Activated B cell treated with CpG ODN at 0.5 μM for 24 hours (primary cell): ENCODE data around the gene ZSCAN5A. TPM values are rescaled to one million over a fixed set of nuclear protein-coding genes. Genes with fewer than 3 reads are reported as not detected.
"Not testable (repeated sequence)": the region's sequence is repeated elsewhere in the genome, so short reads cannot be mapped to it uniquely, and the experiment has no call there.

Experiments
- ATAC-seq: fragments of 200-7000 bp; cut with Tn5 transposase; one replicate; pipeline ENCODE4 v1.10.0; 2021; ENCODE audit warnings: low read depth, mild to moderate bottlenecking, moderate library complexity
- CTCF ChIA-PET: fragments of 350-600 bp; sonication (Branson Sonifier 250); formaldehyde crosslinking; loops from one replicate; lab custom pipeline; 2021; ENCODE audit warnings: antibody characterized with exemption; lab: Charles Lee
- POLR2A ChIA-PET: fragments of 350-600 bp; sonication (Branson Sonifier 250); formaldehyde crosslinking; loops from one replicate; lab custom pipeline; 2021; ENCODE audit warnings: antibody characterized with exemption; lab: Charles Lee
- DNase-seq: peaks from one replicate; pipeline ENCODE4 v3.0.0; 2022
- H3K27ac Mint-ChIP-seq: one replicate; pipeline ENCODE4 v1.8.0; 2020; ENCODE audit warnings: mixed read lengths
- H3K27me3 Mint-ChIP-seq: one replicate; pipeline ENCODE4 v1.8.0; 2021; ENCODE audit warnings: mixed read lengths
- H3K36me3 Mint-ChIP-seq: one replicate; pipeline ENCODE4 v1.8.0; 2021; ENCODE audit warnings: low read depth, mixed read lengths
- H3K4me1 Mint-ChIP-seq: one replicate; pipeline ENCODE4 v1.8.0; 2021; ENCODE audit warnings: mixed read lengths
- H3K4me3 Mint-ChIP-seq: one replicate; pipeline ENCODE4 v1.8.0; 2020; ENCODE audit warnings: mild to moderate bottlenecking, mixed read lengths
- H3K9me3 Mint-ChIP-seq: one replicate; pipeline ENCODE4 v1.8.0; 2020; ENCODE audit warnings: mixed read lengths
- CTCF ChIP-seq: fragments of 200-600 bp; IDR thresholded peaks from one replicate; pipeline ENCODE4 v1.8.0; 2022; ENCODE audit warnings: antibody characterized with exemption, mild to moderate bottlenecking
- intact Hi-C: fragments of 100-400 bp; cut with micrococcal nuclease; formaldehyde crosslinking; loops from one replicate; pipeline ENCODE4 v1.15.1; 2024
- total RNA-seq: library from RNA; stranded (reverse); gene quantifications from 2 replicates; pipeline ENCODE4 v1.2.3, GENCODE V29; 2022

ZSCAN5A gene
- total RNA-seq, 1 donor from 2014 or later, result 17.8 TPM

- ATAC-seq, result no peak
- no peak for DNase-seq
- Mint-ChIP-seq H3K27ac (no peak overlapping the region), H3K36me3 (peaks cover 6% of the 10 kb centered on the region), H3K4me3 (no peak overlapping the region), H3K9me3 (no peaks in the 10 kb centered on the region), H3K4me1 (peaks cover 7% of the 10 kb centered on the region), H3K27me3 (peaks cover 22% of the 10 kb centered on the region)
- ChIA-PET CTCF (no interaction called here), POLR2A (no interaction called here)
- TF ChIP-seq CTCF, result no peak
- intact Hi-C loops, result no loop called here
Observed at GRCh38 chr19:56217039-56217949, 97.3 kb downstream of the ZSCAN5A start.

- no peak for TF ChIP-seq CTCF
- H3K36me3 Mint-ChIP-seq, result no peaks in the 10 kb centered on the region
- ChIA-PET CTCF (no interaction called here), POLR2A (no interaction called here)
- no peak overlapping the region for H3K4me3 Mint-ChIP-seq
- H3K9me3 Mint-ChIP-seq, result no peaks in the 10 kb centered on the region
- H3K27me3 Mint-ChIP-seq, result peaks cover 17% of the 10 kb centered on the region
- no peak overlapping the region for H3K27ac Mint-ChIP-seq
- no peak for ATAC-seq
- DNase-seq, result no peak
- no peaks in the 10 kb centered on the region for H3K4me1 Mint-ChIP-seq
- intact Hi-C loops, result no loop called here
Observed at GRCh38 chr19:56211718-56212117, 102.9 kb downstream of the ZSCAN5A start.

GRCh38 chr19:56210036-56210435 lies 104.6 kb downstream of the ZSCAN5A start:
- DNase-seq, H3K27ac Mint-ChIP-seq, intact Hi-C loops, H3K9me3 Mint-ChIP-seq, H3K4me3 Mint-ChIP-seq, H3K4me1 Mint-ChIP-seq, CTCF ChIA-PET, H3K27me3 Mint-ChIP-seq, H3K36me3 Mint-ChIP-seq, POLR2A ChIA-PET, ATAC-seq: not testable (repeated sequence)

GRCh38 chr19:56209091-56209490 lies 105.5 kb downstream of the ZSCAN5A start:
- Mint-ChIP-seq H3K27ac (no peak overlapping the region), H3K27me3 (peaks cover 3% of the 10 kb centered on the region), H3K9me3 (no peaks in the 10 kb centered on the region), H3K4me3 (no peak overlapping the region), H3K4me1 (no peaks in the 10 kb centered on the region), H3K36me3 (no peaks in the 10 kb centered on the region)
- intact Hi-C loops, result no loop called here
- DNase-seq (no peak), ATAC-seq (no peak)
- ChIA-PET POLR2A (no interaction called here), CTCF (no interaction called here)
- TF ChIP-seq CTCF, result no peak

DNA sequence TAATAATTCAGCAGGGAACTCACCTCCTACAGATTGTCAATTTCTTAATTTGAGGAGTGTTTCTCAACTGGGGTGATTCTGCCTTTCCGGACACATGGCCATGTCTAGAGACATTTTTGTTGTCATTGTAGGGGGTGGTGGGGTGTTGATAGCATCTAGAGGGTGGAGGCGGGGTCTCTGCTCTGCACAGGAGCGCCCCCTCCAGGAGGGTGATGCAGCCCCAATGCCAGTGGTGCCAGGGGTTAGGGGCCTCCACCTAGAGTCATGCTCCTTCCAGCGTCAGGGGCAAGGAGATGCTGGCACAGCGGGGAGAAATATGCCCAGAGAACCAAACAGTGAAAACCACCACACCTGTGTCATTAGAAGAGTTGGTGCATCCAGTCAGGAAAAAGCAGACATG lies 107.1 kb downstream of the ZSCAN5A start:
- intact Hi-C loops, POLR2A ChIA-PET, H3K36me3 Mint-ChIP-seq, CTCF ChIA-PET, H3K27me3 Mint-ChIP-seq, H3K27ac Mint-ChIP-seq, H3K4me3 Mint-ChIP-seq, H3K9me3 Mint-ChIP-seq, H3K4me1 Mint-ChIP-seq, ATAC-seq, DNase-seq: not testable (repeated sequence)

DNA sequence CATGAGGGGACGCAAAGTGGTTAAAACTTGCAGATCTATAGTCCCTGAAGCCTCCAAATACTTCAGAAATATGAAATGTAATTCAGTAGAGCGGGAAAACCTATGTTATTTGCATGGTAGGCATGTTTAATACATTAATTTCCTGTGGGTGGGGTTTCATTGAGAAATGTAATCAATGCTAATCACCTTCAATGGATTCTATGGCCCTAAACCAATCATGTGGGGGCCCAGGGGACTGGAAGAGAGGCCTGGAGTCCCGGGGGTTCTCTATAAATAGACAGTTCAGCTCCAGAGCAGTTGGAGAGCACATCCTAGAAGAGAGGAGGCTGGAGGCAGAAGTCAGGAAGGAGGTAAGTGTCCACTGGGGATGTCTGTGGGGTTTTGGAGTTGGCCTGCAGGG lies 112.7 kb downstream of the ZSCAN5A start, which contains the start of gene ZSCAN5C:
Gene ZSCAN5C, plus strand, starts transcription at position 301 of the 400 bp plus-strand sequence. CDS start 3,641 bp downstream, outside the sequence.
- Mint-ChIP-seq H3K27ac (no peak within 1 kb of the TSS), H3K36me3 (no peaks in the 10 kb centered on the region), H3K4me1 (no peaks in the 10 kb centered on the region), H3K27me3 (peaks cover 4% of the 10 kb centered on the region), H3K9me3 (no peaks in the 10 kb centered on the region), H3K4me3 (no peak within 1 kb of the TSS)
- no peak for DNase-seq
- POLR2A ChIA-PET, result no interaction called here
- CTCF ChIA-PET, result no interaction called here
- no peak for TF ChIP-seq CTCF
- ATAC-seq, result no peak
- intact Hi-C loops, result no loop called here
